ENCODE data around the gene ZBTB22. TPM values are rescaled to one million over a fixed set of nuclear protein-coding genes. Genes with fewer than 3 reads are reported as not detected.
"Not testable (repeated sequence)": the region's sequence is repeated elsewhere in the genome, so short reads cannot be mapped to it uniquely, and the experiment has no call there.

Gene ZBTB22
- 10 to 100 TPM in 2 of 4 donors, 1 to 10 TPM in 2; 3.8 to 31.3 (median 16.0) TPM for total RNA-seq

GRCh38 chr6:33317669-33318425 is at the start of gene ZBTB22:
Gene ZBTB22, minus strand, starts transcription at chr6:33317744. Its CDS starts 828 bp downstream, at chr6:33316916.
- Histone ChIP-seq H3K27me3 (no peaks in the 10 kb centered on the region), H3K4me3 (peak within 1 kb of the TSS; percentile 41 to 56), H3K9me3 (no peaks in the 10 kb centered on the region), H3K36me3 (no peaks in the 10 kb centered on the region), H3K4me1 (peaks cover 6 to 12% of the 10 kb centered on the region in 2 donors), H3K27ac (peak within 1 kb of the TSS; percentile 89 to 90)
- peak in 1 of 2 donors; percentile 41 for TF ChIP-seq POLR2A (IDR thresholded peaks at IDR 0.05)
- peak in 2 of 4 experiments; percentile 30 to 37 for TF ChIP-seq CTCF (IDR thresholded peaks at IDR 0.05)
- DNase-seq, result peak; percentile 97 to 100
- intact Hi-C loops (cut with DNase I; ENCODE audit: low total_unique reads), result no loop called here

- intact Hi-C loops (cut with DNase I; ENCODE audit: low total_unique reads), result no loop called here
- DNase-seq, result no peak
Observed at GRCh38 chr6:33367009-33367714, 49.6 kb upstream of the ZBTB22 start.

GRCh38 chr6:33365206-33365971 is 47.8 kb upstream of the ZBTB22 start:
- H3K9me3 ChIP-seq; H3K36me3 ChIP-seq; H3K27ac ChIP-seq; H3K4me1 ChIP-seq; DNase-seq; intact Hi-C loops (cut with DNase I; ENCODE audit: low total_unique reads); H3K27me3 ChIP-seq; H3K4me3 ChIP-seq: not testable (repeated sequence)

More at GRCh38 chr6:33367009-33367714, 49.6 kb upstream of the ZBTB22 start:
- TF ChIP-seq POLR2A (IDR thresholded peaks at IDR 0.05), result no peak
- no peak for TF ChIP-seq CTCF (IDR thresholded peaks at IDR 0.05)
- H3K36me3 ChIP-seq, result no peaks in the 10 kb centered on the region
- no peaks in the 10 kb centered on the region for H3K27me3 ChIP-seq
- no peak overlapping the region for H3K4me3 ChIP-seq
- H3K4me1 ChIP-seq, result no peaks in the 10 kb centered on the region
- no peak overlapping the region for H3K27ac ChIP-seq
- no peaks in the 10 kb centered on the region for H3K9me3 ChIP-seq

- intact Hi-C loops (cut with DNase I; ENCODE audit: low total_unique reads); H3K4me1 ChIP-seq; H3K27ac ChIP-seq; H3K4me3 ChIP-seq; H3K27me3 ChIP-seq; H3K9me3 ChIP-seq; H3K36me3 ChIP-seq; DNase-seq: not testable (repeated sequence)
Observed at GRCh38 chr6:33364475-33365205, 47.1 kb upstream of the ZBTB22 start.

- H3K27me3 ChIP-seq; H3K4me3 ChIP-seq; H3K9me3 ChIP-seq; H3K36me3 ChIP-seq; intact Hi-C loops (cut with DNase I; ENCODE audit: low total_unique reads); H3K4me1 ChIP-seq; DNase-seq; H3K27ac ChIP-seq: not testable (repeated sequence)
Observed at GRCh38 chr6:33363486-33363885, 45.9 kb upstream of the ZBTB22 start.

- no peak for DNase-seq
- Histone ChIP-seq H3K4me1 (no peaks in the 10 kb centered on the region), H3K27me3 (no peaks in the 10 kb centered on the region), H3K4me3 (no peak overlapping the region), H3K27ac (no peak overlapping the region), H3K36me3 (no peaks in the 10 kb centered on the region), H3K9me3 (no peaks in the 10 kb centered on the region)
- no peak for TF ChIP-seq POLR2A (IDR thresholded peaks at IDR 0.05)
- no peak for TF ChIP-seq CTCF (IDR thresholded peaks at IDR 0.05)
- intact Hi-C loops (cut with DNase I; ENCODE audit: low total_unique reads), result no loop called here
Observed at GRCh38 chr6:33359331-33359730, 41.8 kb upstream of the ZBTB22 start.

- H3K4me1 ChIP-seq; H3K27me3 ChIP-seq; H3K27ac ChIP-seq; DNase-seq; intact Hi-C loops (cut with DNase I; ENCODE audit: low total_unique reads); H3K4me3 ChIP-seq; H3K9me3 ChIP-seq; H3K36me3 ChIP-seq: not testable (repeated sequence)
Observed at GRCh38 chr6:33357160-33357871, 39.8 kb upstream of the ZBTB22 start.
